NCI-H1092 treated with DMSO at 0.1 percent for 48 hours (cell line): ENCODE measurements around the gene HPCAL4.

Experiments
- DNase-seq: peaks from one replicate; lab custom pipeline; 2025; lab: John Stamatoyannopoulos, UW

The HPCAL4 gene

GRCh38 chr1:39676948-39677548 is 14.2 kb downstream of the HPCAL4 start:
- DNase-seq, result no peak

DNA sequence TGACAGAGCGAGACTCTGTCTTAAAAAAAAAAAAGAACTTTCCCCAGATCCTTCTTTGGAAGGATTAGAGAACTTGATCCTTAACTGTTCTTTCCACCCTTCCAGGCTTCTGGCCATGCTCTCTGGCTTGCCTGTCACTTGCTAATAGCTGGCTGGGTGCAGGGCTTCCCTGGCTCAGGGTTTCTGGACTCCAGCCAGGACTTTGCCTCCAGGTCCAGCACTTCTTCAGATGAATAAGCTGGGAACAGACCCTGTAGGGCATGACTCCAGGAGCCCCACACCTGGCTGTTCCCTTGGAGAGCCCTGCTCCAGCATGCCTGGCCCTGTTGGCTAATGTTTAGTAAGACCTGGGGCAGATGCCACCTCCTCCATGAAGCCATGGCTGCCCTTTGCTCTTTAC is 16.0 kb downstream of the HPCAL4 start:
- DNase-seq, result no peak

DNA sequence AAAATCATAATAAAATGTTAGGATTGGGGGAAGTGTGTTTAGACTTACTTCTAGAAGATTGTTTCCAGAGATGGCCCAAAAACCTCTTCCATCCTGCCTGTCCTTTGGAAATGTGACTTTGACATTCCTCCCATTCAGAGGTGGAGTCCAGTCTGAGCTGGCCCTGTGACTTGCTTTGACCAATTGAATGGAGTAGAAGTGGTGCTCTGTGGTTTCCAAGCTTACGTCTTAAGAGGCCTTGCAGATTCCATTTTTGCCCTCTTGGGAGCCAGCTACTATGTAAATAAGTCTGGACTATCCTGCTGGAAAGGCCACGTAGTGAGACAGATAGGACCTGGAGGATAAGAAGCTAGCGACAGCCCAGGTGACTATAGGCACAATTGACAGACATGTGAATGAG is 18.0 kb downstream of the HPCAL4 start:
- DNase-seq, result no peak

DNA sequence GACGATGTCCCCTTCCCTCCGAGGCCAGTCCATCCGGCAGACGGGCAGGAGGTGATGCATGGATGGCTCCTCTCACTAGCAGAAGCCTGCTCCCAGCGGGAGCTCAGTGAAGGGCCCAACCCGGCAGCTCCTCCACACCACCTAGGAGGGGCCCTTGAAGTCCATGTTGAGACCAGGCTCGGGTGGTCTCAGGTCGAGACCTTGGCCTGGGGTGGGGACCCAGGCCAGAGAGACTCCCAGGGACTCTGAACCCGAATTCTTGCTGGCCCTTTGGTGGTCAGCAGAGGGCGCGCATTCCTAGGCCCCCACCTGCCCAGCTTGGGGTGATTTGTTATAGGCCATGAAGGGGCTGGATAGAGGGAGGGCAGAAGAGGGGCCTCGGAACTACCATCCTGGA is 18.7 kb downstream of the HPCAL4 start:
- DNase-seq, result no peak

GRCh38 chr1:39671793-39672550 is 19.3 kb downstream of the HPCAL4 start, which contains the start of gene NT5C1A:
TSS of gene NT5C1A (minus strand) at chr1:39672107. CDS start at chr1:39672038, 69 bp downstream.
- no peak for DNase-seq

GRCh38 chr1:39671433-39671792 is 19.8 kb downstream of the HPCAL4 start:
- no peak for DNase-seq

DNA sequence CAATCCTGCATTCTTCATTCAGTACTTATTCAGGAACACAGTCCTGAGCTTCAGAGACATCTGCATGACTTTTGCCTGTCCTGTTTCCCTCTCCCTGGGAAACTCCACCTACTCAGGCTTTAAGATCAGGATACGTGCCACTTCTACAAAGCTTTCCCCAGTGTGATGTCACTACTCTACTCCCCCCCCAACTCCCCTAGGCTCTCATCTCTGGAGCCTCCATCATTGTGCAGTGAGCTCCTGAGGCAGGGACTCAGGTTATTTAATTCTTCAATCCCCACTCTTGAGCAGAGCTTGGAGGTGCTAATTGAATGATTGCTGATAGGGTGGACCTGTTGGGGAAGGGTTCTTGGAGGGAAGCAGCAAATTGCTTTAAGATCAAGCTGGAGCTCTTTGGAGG is 20.5 kb downstream of the HPCAL4 start:
- DNase-seq, result no peak

DNA sequence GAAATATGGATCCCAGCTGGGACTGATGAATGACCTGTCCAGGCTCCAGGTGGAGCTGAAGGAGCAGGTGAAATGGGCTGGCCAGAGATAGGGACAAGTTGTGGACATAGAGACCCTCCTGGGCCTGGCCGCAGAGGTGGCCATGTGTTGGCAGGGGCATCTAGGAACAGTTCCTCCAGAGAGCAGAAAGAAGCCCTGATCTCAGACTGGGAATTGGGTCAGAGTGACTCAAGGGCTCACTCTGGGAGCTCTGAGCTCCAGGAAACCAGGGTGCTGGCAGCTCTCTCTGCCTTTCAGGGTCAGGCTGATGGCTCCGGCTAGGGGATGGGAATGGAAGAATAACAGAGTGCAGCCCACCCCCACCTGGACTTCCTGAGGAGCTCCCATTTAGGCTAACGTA is 22.3 kb downstream of the HPCAL4 start:
- DNase-seq, result no peak

GRCh38 chr1:39668111-39668510 is 23.1 kb downstream of the HPCAL4 start:
- DNase-seq, result no peak

DNA sequence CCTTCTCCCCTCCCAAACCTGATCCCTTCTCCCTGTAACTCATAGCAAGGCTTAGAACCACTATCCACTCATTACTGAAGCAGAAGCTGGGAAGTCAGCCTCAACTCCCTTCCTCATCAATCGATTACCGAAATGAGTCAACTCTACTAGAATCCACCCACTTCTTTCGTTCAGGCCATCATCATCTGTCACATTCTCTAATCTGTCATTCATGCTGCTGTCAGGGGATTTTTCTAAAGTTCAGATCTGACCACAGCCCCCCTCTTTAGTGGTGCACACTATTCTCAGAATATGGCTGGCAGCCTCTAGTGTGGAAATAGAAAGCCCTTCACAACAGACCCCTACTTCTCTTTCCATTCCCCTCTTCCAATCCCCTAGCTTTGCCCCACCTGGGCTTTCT is 24.5 kb downstream of the HPCAL4 start:
- DNase-seq, result no peak

- no peak for DNase-seq
Measured at GRCh38 chr1:39663559-39663958, 27.7 kb downstream of the HPCAL4 start.

DNA sequence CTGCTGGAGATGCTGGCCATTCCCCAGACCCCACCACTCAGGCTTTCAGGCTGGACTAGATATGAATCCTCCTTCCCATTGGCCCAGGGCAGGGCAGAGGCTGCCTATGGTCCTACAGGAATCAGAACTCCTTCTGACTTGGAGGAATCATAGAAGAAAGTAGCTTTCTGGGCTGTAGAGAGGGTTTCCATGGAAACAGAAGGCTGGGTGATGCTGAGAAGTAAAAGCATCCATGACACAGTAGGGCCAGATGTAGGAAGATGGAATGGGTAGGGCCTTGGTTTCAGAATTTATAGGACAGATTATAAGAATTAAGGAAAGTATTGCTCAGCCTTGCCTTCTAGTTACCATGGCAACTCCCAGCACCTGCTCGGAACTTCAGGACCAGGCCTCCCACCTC is 28.4 kb downstream of the HPCAL4 start:
- DNase-seq, result no peak

DNA sequence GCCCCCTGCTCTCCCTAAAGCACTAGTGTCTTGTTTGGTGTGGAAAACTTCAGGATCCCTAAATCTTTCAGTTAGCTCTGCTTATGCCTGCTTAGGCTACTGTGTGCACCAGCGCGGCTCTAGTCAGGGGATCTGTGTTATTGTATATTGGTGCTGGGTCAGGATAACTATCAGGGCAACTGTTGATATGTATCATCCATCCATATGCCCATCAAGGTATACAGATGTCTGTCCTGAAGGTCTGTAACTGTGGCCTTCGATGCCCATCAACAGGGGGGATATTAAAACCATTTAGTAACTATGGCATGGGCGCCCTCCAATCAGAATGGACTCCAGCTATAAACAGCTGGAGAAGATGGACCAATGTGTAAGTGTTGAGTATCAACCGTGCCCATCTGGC is 31.7 kb downstream of the HPCAL4 start:
- DNase-seq, result no peak

DNA sequence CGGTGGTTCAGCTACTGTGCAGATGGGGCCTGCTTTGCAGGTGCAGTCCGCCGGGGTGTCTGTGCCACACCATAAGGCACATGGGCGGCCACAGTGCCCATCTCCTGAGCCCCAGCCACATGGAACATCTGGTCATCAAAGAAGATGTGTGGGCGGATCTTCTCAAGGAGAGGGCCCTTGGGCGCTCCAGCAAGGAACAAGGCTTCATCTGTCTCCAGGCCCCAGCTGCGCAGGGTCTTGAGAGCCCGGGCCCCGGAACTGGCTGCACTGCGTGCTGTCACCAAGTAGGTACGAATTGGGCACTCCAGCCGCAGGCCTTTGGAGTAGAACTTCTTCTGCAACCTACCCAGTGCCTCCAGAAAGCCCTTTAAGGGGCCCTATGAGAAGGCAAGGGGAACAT is 32.1 kb downstream of the HPCAL4 start:
- DNase-seq, result no peak

GRCh38 chr1:39657923-39658485 is 33.2 kb downstream of the HPCAL4 start:
- DNase-seq, result no peak

GRCh38 chr1:39657402-39657801 is 33.8 kb downstream of the HPCAL4 start:
- no peak for DNase-seq

GRCh38 chr1:39656391-39656790 is 34.8 kb downstream of the HPCAL4 start:
- no peak for DNase-seq

GRCh38 chr1:39655578-39656268 is 35.5 kb downstream of the HPCAL4 start:
- no peak for DNase-seq

DNA sequence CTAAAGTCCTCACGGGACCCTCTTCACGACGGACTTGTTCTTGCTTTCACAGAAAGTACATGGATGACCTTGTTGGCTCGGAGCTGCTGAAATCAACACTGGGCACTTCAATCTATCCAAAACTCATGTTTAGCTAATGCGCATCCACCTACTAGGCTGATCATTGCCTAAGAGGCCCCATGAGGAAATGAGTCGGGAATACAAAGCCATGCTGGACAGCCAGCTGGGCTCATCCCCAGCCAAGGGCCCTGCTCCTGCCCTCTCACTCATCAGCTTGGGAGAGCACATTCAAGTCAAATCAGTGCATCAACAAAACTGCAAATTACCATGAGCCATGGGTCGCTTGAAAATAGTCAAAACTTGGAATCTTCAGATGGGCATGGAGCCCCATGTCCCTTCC is 36.9 kb downstream of the HPCAL4 start:
- no peak for DNase-seq

DNA sequence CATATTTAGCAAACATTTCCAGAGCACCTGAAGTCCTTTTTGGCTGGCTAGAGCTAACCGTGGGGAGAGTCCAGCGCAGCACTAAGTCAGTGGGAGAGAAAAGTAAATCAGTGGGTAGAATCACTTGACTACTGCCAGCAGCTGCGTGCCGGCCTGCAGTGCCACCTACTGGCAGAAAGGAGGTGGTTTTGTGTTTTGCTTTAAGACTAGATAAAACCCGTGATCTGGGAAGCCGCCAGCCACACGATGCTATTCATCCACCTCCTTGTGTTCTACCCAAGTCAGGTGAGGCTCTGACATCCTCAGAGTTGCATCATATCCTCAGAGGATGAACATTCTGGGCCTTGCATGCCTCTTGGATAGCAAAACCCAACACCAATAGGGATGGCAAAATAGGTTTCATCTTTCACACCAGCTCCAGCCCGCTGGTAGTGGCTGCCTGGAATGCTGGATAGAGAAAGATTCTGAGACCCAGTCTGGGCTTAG is 37.6 kb downstream of the HPCAL4 start:
- DNase-seq, result no peak

DNA sequence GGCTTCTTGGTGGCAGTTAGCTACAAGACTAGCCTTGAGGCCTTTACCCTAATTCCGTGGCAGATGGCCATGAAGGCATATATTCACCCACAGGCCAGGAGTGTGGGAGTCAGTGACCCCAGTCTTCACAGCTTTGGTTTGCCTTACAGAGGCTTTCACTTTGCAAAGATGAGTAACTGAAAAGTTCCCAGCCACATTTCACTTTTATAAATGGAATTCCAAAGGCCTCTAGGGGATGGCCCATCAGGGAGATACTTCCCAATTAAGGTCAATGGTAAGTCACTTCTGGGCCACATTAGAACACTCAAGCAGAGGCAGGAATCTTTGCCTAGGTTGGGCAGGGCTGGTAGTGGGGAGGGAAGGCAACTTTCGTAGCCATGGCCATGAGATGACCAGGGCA is 38.7 kb downstream of the HPCAL4 start:
- DNase-seq, result no peak

DNA sequence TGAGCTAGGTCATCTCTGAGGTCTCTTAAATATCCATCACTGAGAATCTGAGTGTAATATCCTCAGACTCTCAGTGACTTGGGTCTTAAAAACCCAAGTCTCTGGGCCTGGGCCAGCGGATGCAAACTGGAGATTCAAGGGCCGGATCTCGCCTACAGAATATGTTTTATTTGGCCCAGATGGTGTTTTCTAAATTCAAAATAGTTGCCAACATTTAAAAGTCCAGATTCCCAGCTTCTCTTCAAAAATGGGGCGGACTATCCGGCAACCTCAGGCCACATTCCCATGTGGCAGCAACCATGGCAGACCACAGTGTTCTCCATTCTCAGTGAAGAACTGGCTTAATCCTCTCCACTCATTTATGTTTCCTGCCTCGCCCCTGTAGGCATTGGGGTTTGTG is 39.1 kb downstream of the HPCAL4 start:
- DNase-seq, result no peak

GRCh38 chr1:39650431-39650830 is 40.8 kb downstream of the HPCAL4 start:
- no peak for DNase-seq
